GM13976 (cell line): ENCODE measurements around the gene ZNF532.
A peak's percentile ranks its signal among the peaks of the same experiment; 100 is the strongest.
"Not testable (repeated sequence)": the region's sequence is repeated elsewhere in the genome, so short reads cannot be mapped to it uniquely, and the experiment has no call there.

Experiments used
- DNase-seq: peaks from one replicate; pipeline ENCODE4 v3.0.0; 2012; ENCODE audit warnings: low spot score
- in situ Hi-C: fragments of 300-500 bp; cut with MboI; formaldehyde crosslinking; loops from one replicate; pipeline ENCODE4 v1.12.0; 2022; ENCODE audit warnings: low sequenced_read_pairs, mixed read lengths, inconsistent platforms; ENCODE audit not compliant: unreplicated experiment
- TF ChIP-seq, protein P1 (sequence below): IDR thresholded peaks from 2 replicates; pipeline ENCODE4 v1.5.1; 2012; ENCODE audit warnings: borderline replicate concordance, mild to moderate bottlenecking; ENCODE audit not compliant: insufficient read depth; ENCODE audit errors: extremely low read depth, missing control alignments, control extremely low read depth

ZNF532 gene, protein sequence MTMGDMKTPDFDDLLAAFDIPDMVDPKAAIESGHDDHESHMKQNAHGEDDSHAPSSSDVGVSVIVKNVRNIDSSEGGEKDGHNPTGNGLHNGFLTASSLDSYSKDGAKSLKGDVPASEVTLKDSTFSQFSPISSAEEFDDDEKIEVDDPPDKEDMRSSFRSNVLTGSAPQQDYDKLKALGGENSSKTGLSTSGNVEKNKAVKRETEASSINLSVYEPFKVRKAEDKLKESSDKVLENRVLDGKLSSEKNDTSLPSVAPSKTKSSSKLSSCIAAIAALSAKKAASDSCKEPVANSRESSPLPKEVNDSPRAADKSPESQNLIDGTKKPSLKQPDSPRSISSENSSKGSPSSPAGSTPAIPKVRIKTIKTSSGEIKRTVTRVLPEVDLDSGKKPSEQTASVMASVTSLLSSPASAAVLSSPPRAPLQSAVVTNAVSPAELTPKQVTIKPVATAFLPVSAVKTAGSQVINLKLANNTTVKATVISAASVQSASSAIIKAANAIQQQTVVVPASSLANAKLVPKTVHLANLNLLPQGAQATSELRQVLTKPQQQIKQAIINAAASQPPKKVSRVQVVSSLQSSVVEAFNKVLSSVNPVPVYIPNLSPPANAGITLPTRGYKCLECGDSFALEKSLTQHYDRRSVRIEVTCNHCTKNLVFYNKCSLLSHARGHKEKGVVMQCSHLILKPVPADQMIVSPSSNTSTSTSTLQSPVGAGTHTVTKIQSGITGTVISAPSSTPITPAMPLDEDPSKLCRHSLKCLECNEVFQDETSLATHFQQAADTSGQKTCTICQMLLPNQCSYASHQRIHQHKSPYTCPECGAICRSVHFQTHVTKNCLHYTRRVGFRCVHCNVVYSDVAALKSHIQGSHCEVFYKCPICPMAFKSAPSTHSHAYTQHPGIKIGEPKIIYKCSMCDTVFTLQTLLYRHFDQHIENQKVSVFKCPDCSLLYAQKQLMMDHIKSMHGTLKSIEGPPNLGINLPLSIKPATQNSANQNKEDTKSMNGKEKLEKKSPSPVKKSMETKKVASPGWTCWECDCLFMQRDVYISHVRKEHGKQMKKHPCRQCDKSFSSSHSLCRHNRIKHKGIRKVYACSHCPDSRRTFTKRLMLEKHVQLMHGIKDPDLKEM (N-terminal part only)

DNA sequence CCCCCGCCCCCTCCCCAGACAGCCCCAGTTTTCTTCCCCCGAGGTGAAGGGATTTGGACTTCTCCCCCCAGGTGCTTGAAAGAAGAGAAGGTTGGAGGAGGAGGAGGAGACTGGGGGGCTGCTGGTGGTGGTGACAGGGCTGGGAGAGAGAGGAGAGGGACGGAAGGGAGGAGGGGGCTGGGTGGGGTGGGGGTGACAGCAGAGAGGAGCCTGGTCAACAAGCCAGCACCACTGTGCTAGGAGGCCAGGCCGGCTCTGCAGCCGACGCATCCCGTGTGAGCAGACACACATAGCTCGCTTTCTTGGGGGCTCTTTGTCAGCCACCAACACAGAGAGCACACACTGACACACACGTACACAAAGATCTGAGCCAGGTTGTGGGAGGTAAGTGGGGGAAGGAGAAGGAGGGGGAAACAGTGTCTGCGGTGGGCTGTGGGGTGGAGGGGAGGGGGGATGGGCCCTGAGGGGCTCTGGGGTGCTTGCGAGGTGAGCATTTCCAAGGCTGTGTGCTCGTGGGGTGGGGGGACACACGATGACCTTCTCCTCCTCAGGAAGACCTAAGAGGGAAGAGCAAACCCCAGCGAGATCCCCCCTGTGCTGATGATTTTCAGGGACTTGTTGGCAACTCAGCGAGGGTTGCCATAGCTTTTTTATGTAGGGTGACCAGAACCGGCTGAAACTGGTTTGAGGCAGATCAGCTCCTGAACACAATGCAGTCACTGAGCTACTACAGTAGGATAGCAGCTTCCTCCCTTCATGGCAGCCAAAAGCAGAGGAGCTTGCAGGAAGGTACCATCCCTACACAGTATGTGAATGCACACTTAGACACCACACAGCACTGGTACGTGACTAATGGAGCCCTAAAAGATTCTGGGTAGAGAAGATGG is at the start of gene ZNF532:
Gene ZNF532 (plus strand): TSS at position 732 of the 887 bp plus-strand sequence. CDS start 53,411 bp downstream, outside the sequence.
- peak; percentile 37 for DNase-seq
- in situ Hi-C loops = no loop called here
- TF ChIP-seq, protein P1, sequence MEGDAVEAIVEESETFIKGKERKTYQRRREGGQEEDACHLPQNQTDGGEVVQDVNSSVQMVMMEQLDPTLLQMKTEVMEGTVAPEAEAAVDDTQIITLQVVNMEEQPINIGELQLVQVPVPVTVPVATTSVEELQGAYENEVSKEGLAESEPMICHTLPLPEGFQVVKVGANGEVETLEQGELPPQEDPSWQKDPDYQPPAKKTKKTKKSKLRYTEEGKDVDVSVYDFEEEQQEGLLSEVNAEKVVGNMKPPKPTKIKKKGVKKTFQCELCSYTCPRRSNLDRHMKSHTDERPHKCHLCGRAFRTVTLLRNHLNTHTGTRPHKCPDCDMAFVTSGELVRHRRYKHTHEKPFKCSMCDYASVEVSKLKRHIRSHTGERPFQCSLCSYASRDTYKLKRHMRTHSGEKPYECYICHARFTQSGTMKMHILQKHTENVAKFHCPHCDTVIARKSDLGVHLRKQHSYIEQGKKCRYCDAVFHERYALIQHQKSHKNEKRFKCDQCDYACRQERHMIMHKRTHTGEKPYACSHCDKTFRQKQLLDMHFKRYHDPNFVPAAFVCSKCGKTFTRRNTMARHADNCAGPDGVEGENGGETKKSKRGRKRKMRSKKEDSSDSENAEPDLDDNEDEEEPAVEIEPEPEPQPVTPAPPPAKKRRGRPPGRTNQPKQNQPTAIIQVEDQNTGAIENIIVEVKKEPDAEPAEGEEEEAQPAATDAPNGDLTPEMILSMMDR = no peak

DNA sequence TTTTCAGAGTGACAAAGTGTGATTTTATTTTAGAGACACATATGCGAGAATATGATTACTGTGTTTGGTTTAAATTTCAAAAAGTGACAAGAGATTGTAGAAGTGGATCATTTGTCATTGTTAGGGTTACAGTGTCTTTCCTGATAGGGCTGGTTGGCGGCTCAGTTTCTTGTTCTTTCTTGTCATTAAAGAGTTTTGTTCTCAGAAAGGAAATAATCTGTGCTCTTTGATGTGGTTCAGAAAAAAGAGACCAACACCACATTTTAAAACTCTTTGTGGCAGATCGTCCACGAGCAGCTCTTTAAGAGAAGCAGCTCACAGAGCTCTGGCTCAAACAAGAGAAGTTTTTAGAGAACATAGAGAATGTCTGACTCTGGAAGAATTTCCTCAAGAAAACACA is 45.6 kb upstream of the ZNF532 start:
- peak; percentile 59 for DNase-seq
- TF ChIP-seq, protein P1 = no peak
- in situ Hi-C loops = no loop called here

DNA sequence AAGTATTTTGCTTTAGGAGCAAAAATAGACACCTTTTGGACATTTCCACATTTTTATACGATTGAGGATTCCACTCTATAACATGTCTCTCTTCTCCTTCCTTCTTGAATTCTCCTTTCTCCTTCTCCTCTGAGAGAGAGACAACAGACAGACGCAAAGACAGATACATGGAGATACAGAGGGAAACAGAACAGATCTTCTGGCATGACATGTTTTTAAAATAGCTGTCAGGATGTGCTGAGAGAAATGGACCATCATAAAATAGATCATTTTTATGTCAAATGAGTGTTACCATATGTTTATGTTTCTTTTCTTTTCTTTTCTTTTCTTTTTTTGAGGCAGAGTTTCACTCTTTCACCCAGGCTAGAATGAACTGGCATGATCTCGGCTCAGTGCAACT is 44.4 kb upstream of the ZNF532 start:
- TF ChIP-seq, protein P1 = no peak
- in situ Hi-C loops = no loop called here
- DNase-seq = no peak

DNA sequence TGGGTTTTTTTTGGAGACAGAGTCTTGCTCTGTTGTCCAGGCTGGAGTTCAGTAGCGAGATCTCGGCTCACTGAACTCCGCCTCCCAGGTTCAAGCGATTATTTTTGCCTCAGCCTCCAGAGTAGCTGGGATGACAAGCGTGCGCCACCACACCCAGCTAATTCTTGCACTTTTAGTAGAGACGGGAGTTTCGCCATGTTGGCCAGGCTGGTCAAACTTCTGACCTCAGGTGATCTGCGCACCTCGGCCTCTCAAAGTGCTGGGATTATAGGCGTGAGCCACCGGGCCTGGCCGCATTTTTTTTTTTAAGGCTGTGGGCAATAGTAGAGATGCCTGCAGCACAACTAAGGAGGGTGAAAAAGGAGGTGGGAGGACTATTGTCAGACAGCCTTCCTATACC is 41.7 kb upstream of the ZNF532 start:
- in situ Hi-C loops = no loop called here
- TF ChIP-seq, protein P1 = no peak
- no peak for DNase-seq

DNA sequence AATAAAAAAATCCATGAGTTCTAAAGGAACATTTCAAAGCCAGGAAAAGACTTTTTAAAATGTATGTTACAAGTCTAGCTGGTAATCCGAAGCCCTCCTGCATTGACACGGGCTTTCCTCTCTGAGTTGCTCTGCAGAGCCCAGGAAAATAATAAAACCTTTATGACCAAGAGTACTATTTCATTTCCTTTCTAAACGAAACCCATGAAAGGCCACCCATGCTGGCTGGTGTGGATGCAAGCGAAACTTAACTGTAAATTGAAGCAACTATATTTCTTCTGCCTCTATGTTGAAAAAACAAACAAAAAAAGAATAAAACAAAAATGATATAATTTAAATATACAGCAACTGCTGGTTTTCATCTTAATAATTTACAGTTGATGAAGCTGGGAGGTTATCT is 41.3 kb upstream of the ZNF532 start:
- in situ Hi-C loops = no loop called here
- DNase-seq = no peak
- TF ChIP-seq, protein P1 = no peak

DNA sequence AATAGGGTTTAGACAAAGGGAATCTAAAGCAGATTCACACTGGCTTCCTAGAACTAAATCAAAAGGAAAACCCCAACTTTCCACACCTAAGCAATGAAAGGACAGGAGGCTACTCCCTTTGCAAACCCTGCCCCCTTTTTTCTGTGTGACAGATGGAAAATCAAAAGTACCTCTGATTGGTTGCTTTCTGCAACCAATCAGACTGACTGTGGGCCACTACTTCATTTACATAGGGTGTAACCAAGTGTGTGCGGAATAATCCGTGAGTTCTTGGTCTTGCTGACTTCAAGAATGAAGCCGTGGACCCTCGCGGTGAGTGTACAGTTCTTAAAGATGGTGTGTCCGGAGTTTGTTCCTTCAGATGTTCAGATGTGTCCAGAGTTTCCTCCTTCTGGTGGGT is 37.8 kb upstream of the ZNF532 start:
- in situ Hi-C loops, DNase-seq: not testable (repeated sequence)
